HG03457 (cell line): ENCODE results near the gene EN2.

ENCODE experiments used
- ATAC-seq: cut with Tn5 transposase; IDR thresholded peaks from one replicate; pipeline ENCODE4 v1.9.1; 2021; ENCODE audit warnings: moderate number of reproducible peaks; ENCODE audit not compliant: unreplicated experiment

EN2 gene

DNA sequence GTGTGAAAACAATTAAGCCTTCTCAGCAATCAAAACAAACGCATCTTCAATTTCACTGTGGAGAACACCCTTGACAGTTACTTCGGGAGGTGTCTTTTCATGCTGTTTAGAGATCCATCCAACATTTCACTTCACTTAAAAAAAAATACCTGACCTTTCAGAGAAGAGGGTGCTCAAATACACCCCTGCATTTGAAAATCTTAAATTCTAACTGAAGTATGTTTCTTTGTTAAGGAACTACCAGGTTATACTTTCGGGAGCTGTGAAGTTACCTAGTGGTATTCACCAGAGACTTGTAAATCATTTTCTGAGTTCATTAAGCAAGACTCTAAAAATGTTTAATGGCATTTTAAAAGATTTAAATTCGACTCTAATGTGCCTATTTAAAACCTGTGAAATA is 49.6 kb downstream of the EN2 start:
- ATAC-seq, result no peak

DNA sequence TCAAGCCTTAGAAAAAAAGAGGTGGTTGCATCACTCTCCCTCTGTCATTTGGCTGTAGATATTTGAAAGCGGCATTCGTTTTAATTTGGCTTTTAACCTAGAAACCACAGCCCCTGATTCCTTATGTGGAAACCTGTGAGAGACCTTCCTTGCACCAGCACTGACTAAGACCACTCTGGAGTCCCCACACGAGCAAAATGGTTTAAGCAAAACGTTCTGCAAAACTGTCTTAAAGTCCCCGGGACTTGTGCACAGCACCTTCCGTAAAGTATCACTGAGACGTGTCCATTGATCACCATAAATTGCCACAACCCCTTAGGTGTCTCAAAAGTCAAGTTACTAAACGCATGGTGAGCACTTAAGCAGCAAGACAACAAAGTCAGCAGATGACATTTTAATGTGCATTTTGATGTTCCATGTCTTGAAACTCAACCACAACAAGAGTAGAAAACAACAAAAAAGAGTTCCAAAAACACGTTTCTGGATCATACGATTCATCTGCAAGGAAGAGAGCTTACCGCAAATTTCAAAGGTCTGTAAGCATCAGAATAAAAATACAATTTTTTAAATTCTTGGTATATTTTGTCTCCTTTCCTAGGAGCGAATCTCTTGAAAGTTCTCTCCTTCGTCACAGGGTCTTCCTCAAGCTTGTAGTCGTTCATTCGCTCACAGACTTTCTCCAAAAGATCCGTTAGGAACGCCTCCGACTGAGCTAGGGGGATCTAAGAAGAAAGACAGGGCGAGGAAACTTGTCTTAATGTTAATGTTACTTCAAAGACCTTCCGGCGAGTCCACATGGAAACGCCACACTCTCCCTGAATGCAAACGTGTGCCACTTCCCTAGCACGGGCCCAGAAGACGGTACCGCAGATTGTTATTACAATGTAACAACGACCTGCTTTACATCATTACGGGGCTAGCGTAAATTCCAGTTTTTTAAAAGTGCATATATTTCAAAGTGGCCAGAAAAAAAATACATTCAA is 50.7 kb downstream of the EN2 start:
- no peak for ATAC-seq

GRCh38 chr7:155509359-155509724 is 51.4 kb downstream of the EN2 start:
- ATAC-seq, result no peak

- ATAC-seq, result no peak
Observed at GRCh38 chr7:155509725-155510551, 52.0 kb downstream of the EN2 start.

DNA sequence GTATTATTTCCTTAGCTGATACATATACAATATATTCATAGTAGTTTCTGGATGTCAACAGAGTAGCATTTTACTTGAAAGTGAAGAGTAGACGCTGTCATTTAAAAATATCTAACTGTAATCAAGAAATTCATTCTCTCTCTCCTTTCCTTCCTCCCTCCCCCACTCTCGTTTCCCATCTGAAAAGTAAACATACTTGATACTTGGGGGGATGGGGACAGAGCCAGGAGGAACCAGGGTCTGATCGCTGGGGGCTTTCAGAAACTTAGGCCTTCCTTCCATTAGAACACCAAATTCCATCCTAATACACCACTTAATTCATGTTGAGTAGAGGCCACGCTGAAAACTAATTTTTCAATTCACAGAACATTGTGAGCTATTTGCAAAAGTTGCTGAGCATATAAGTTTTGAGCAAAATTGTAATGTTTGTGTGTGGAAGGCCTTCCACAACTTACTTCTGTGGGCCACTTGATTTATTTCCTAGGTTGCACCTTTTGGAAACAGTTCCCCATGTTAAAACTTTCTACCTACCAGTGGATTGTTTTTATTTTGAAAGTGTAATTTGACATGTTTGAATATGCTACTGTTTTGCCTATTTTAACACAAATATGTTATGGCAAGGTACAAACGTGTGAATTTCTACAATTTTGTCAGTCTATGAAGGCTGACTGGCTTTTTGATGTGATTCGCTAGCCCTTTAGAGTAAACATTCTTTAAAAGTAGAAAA is 53.2 kb downstream of the EN2 start:
- no peak for ATAC-seq

GRCh38 chr7:155511702-155511996 is 53.7 kb downstream of the EN2 start:
- ATAC-seq, result no peak

DNA sequence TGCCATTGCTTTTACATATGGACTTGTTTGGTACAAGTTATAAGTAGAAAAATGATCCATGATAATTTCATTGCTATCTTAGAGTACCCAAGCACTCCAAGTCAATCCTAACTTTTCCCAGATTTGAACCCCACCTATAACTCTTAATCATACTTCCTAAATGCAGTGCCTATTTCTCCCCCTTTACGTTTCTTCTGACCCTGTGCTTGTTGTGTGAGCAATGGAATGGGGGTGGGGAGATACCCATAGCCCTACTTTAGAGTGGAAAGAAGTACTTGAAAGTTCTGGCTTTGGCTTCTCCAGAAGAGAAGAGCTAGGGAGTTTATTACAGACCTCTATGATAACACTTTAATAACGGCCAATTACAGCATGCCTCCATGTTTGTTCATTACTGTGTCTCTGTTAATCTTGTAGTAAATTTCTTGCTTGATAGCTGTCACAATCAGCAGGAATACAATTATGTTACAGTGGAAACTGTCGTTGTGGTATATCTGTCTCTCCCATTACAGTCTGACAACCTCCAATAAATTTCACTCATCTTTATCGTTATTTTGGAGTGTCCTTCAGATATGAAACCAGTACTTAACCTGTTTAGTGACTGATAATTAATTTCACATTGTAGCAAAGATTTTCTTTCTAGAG is 54.4 kb downstream of the EN2 start:
- ATAC-seq, result no peak

- ATAC-seq, result no peak
Observed at GRCh38 chr7:155513543-155514285, 55.8 kb downstream of the EN2 start.

DNA sequence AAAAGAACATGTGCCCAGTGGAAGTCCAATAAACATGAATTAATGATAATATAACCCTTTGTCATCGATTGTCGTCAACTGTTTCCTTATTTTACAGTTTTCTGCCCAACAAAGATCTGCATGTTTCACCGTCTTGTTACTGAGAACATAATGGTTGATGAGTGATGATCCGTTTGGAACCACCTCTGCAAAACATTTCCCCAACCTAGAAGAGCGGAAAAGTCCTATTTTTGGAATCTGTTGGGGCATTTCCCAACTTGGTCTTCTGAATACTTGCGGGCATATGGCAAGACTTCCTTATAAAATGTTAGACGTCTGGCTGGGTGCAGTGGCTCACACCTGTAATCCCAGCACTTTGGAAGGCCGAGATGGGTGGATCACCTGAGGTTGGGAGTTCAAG is 56.4 kb downstream of the EN2 start:
- ATAC-seq, result no peak
